Measurements from ENCODE around the gene RNF208.

RNF208 gene

DNA sequence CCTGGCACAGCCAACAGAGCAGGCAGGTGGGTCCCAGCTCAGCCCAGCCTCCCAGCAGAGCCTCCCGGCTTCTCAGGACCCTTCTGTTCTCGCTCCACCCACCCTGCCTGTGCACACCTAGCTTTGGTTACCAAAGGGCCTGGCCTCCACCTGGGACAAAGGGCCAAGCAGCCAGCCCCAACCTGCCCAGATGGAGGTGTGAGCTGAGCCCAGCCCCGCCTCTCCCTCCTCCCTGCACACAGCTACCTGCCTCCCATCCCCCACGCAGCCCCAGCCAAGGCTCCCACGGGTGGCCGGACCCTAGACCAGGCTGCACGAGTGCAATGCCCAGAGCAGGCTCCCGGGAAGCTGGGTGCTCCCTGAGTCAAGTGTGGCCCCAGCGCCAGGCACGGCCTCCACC lies 27.1 kb downstream of the RNF208 start:
- Histone ChIP-seq H3K27me3 (ENCODE audit: insufficient read depth, low read length, poor library complexity) (no peaks in the 10 kb centered on the region), H3K4me2 (ENCODE audit: insufficient read depth, low read length) (no peak overlapping the region), H3K36me3 (ENCODE audit: insufficient read depth, low read length) (peaks cover 16% of the 10 kb centered on the region), H3K9ac (ENCODE audit: low read depth, low read length) (no peak overlapping the region), H3K4me3 (ENCODE audit: low read depth in 1 of 2, low read length in 2 of 2) (no peak overlapping the region), H3K4me1 (ENCODE audit: insufficient read depth, low read length) (peaks cover 36% of the 10 kb centered on the region), H2AFZ (ENCODE audit: low read depth, low read length) (no peak overlapping the region), H3K79me2 (ENCODE audit: insufficient read depth, low read length) (peaks cover 15% of the 10 kb centered on the region; the same call in 1 of the 2 replicates), H3K9me3 (ENCODE audit: insufficient read depth, low read length, severe bottlenecking) (no peaks in the 10 kb centered on the region), H3K27ac (ENCODE audit: low read length) (no peak overlapping the region), H4K20me1 (ENCODE audit: insufficient read depth, low read length) (peaks cover 34% of the 10 kb centered on the region)
- TF ChIP-seq EZH2 (IDR thresholded peaks at IDR 0.05; ENCODE audit: borderline replicate concordance, low read depth, low read length, severe bottlenecking): no peak
- TF ChIP-seq, protein P1, sequence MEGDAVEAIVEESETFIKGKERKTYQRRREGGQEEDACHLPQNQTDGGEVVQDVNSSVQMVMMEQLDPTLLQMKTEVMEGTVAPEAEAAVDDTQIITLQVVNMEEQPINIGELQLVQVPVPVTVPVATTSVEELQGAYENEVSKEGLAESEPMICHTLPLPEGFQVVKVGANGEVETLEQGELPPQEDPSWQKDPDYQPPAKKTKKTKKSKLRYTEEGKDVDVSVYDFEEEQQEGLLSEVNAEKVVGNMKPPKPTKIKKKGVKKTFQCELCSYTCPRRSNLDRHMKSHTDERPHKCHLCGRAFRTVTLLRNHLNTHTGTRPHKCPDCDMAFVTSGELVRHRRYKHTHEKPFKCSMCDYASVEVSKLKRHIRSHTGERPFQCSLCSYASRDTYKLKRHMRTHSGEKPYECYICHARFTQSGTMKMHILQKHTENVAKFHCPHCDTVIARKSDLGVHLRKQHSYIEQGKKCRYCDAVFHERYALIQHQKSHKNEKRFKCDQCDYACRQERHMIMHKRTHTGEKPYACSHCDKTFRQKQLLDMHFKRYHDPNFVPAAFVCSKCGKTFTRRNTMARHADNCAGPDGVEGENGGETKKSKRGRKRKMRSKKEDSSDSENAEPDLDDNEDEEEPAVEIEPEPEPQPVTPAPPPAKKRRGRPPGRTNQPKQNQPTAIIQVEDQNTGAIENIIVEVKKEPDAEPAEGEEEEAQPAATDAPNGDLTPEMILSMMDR (IDR thresholded peaks at IDR 0.05; ENCODE audit: borderline replicate concordance, extremely low read depth, low read length, poor library complexity, severe bottlenecking): no peak
- no peak for ATAC-seq (ENCODE audit: insufficient read depth, low read depth)
- no peak for DNase-seq

DNA sequence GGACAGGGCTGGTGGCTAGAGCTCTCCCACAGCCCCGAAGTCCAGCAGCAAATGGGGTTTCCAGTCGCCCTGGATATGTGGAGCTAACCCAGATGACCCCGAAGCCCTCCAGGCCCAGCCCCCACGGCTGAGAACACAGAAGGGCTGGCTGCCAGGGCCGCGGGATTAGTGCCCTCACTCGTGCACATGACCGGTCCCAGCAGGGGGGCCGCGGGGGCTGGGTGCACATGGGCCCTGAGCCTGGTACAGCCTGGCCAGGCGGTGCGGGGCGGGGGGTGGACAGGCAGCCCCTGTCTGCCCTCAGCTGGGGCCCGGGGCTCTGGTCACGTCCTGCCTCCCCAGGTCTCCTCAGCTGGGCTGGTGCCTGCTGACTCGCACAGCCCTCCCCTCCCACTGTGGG lies 27.7 kb downstream of the RNF208 start:
- Histone ChIP-seq H3K9ac (ENCODE audit: low read depth, low read length) (no peak overlapping the region), H2AFZ (ENCODE audit: low read depth, low read length) (no peak overlapping the region), H3K9me3 (ENCODE audit: insufficient read depth, low read length, severe bottlenecking) (no peaks in the 10 kb centered on the region), H3K27me3 (ENCODE audit: insufficient read depth, low read length, poor library complexity) (no peaks in the 10 kb centered on the region), H3K27ac (ENCODE audit: low read length) (no peak overlapping the region), H3K79me2 (ENCODE audit: insufficient read depth, low read length) (peaks cover 20% of the 10 kb centered on the region), H3K4me1 (ENCODE audit: insufficient read depth, low read length) (peaks cover 36% of the 10 kb centered on the region), H4K20me1 (ENCODE audit: insufficient read depth, low read length) (peaks cover 36% of the 10 kb centered on the region), H3K36me3 (ENCODE audit: insufficient read depth, low read length) (peaks cover 22% of the 10 kb centered on the region), H3K4me3 (ENCODE audit: low read depth in 1 of 2, low read length in 2 of 2) (no peak overlapping the region), H3K4me2 (ENCODE audit: insufficient read depth, low read length) (no peak overlapping the region)
- no peak for DNase-seq
- no peak for ATAC-seq (ENCODE audit: insufficient read depth, low read depth)
- no peak for TF ChIP-seq EZH2 (IDR thresholded peaks at IDR 0.05; ENCODE audit: borderline replicate concordance, low read depth, low read length, severe bottlenecking)
- TF ChIP-seq, protein P1 (IDR thresholded peaks at IDR 0.05; ENCODE audit: borderline replicate concordance, extremely low read depth, low read length, poor library complexity, severe bottlenecking): no peak

DNA sequence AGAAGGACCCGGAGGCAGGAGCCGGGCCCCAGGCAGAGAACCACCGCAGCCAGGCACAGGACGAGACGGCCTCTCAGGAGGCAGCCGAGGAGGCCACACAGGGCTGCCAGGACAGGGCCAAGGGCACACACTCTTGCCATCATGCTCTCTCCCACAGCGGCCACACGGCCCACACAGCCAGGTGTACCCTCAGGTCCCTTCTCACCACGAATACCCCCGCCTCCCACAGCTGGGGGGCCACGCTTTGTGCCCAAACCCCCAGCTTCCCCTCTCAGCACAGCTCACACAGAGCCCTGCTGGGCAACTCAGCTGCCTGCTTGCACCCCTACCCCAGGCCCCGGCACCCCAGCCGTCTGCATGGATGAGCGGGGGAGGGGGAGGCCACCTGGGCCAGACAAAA lies 28.3 kb downstream of the RNF208 start:
- TF ChIP-seq, protein P1 (IDR thresholded peaks at IDR 0.05; ENCODE audit: borderline replicate concordance, extremely low read depth, low read length, poor library complexity, severe bottlenecking): no peak
- no peak for TF ChIP-seq EZH2 (IDR thresholded peaks at IDR 0.05; ENCODE audit: borderline replicate concordance, low read depth, low read length, severe bottlenecking)
- Histone ChIP-seq H3K79me2 (ENCODE audit: insufficient read depth, low read length) (peaks cover 22% of the 10 kb centered on the region), H4K20me1 (ENCODE audit: insufficient read depth, low read length) (peaks cover 36% of the 10 kb centered on the region), H3K27me3 (ENCODE audit: insufficient read depth, low read length, poor library complexity) (no peaks in the 10 kb centered on the region), H3K27ac (ENCODE audit: low read length) (no peak overlapping the region), H3K4me1 (ENCODE audit: insufficient read depth, low read length) (peaks cover 35% of the 10 kb centered on the region), H3K36me3 (ENCODE audit: insufficient read depth, low read length) (peaks cover 27% of the 10 kb centered on the region), H3K9me3 (ENCODE audit: insufficient read depth, low read length, severe bottlenecking) (no peaks in the 10 kb centered on the region), H3K9ac (ENCODE audit: low read depth, low read length) (no peak overlapping the region), H3K4me3 (ENCODE audit: low read depth in 1 of 2, low read length in 2 of 2) (no peak overlapping the region), H3K4me2 (ENCODE audit: insufficient read depth, low read length) (no peak overlapping the region), H2AFZ (ENCODE audit: low read depth, low read length) (no peak overlapping the region)
- no peak for DNase-seq
- no peak for ATAC-seq (ENCODE audit: insufficient read depth, low read depth)

DNA sequence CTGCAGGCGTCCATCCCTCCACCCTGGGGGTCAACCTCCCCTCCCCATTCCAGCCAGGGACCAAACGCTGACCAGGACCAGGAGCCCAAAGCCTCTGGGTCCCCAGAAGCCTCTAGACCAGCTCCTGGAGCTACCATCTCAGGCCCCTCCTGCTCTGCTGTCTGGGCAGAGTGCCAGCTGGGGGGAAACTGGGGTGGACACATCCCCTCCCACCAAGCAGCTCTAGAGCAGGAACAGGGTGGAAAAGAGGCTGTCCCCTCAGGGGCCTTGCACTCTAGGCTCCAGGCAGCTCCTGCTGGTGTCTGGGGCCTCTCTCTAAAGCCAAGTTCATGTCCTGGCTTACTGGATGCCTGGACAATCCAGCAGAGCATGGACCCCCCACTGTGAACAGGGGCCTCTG lies 29.2 kb downstream of the RNF208 start:
- Histone ChIP-seq H3K79me2 (ENCODE audit: insufficient read depth, low read length) (peaks cover 30% of the 10 kb centered on the region), H3K4me1 (ENCODE audit: insufficient read depth, low read length) (peaks cover 26% of the 10 kb centered on the region), H3K27ac (ENCODE audit: low read length) (no peak overlapping the region), H3K9me3 (ENCODE audit: insufficient read depth, low read length, severe bottlenecking) (no peaks in the 10 kb centered on the region), H3K4me3 (ENCODE audit: low read depth in 1 of 2, low read length in 2 of 2) (no peak overlapping the region), H3K36me3 (ENCODE audit: insufficient read depth, low read length) (peaks cover 28% of the 10 kb centered on the region), H3K27me3 (ENCODE audit: insufficient read depth, low read length, poor library complexity) (no peaks in the 10 kb centered on the region), H3K9ac (ENCODE audit: low read depth, low read length) (no peak overlapping the region), H4K20me1 (ENCODE audit: insufficient read depth, low read length) (peaks cover 34% of the 10 kb centered on the region), H3K4me2 (ENCODE audit: insufficient read depth, low read length) (no peak overlapping the region), H2AFZ (ENCODE audit: low read depth, low read length) (no peak overlapping the region)
- TF ChIP-seq, protein P1 (IDR thresholded peaks at IDR 0.05; ENCODE audit: borderline replicate concordance, extremely low read depth, low read length, poor library complexity, severe bottlenecking): no peak
- TF ChIP-seq EZH2 (IDR thresholded peaks at IDR 0.05; ENCODE audit: borderline replicate concordance, low read depth, low read length, severe bottlenecking): no peak
- no peak for DNase-seq
- no peak for ATAC-seq (ENCODE audit: insufficient read depth, low read depth)
